Stomach (tissue), 19 donors: ENCODE measurements around the gene P4HA3. TPM values are rescaled to one million over a fixed set of nuclear protein-coding genes. Genes with fewer than 3 reads are reported as not detected.

Source experiments
- DNase-seq, 2 donors: peaks; one replicate each; pipeline versions ENCODE4 v3.0.0 to v3.0.0-alpha.2; 2013 to 2019
- H3K27ac ChIP-seq, 5 donors: fragments of 200-600 bp in 4 of 5; sonication (generic) in 4 of 5; one replicate each; pipeline ENCODE4 v1.5.1; 2013 to 2019; ENCODE audit warnings: mild to moderate bottlenecking in 1 of 5, moderate library complexity in 1 of 5
- H3K27me3 ChIP-seq, 3 donors: fragments of 200-600 bp; sonication (generic); one replicate each; pipeline ENCODE4 v1.5.1; 2017 to 2019; ENCODE audit warnings: mixed run types in 1 of 3
- H3K36me3 ChIP-seq, 4 donors: fragments of 200-600 bp; sonication (generic); 1 replicate in 3 of 4; 2 replicates in 1 of 4; pipeline ENCODE4 v1.5.1; 2016 to 2019
- H3K4me1 ChIP-seq, 4 donors: fragments of 200-600 bp; sonication (generic); one replicate each; pipeline ENCODE4 v1.5.1; 2016 to 2019
- H3K4me3 ChIP-seq, 4 donors: fragments of 200-600 bp; sonication (generic) in 3 of 4; one replicate each; pipeline ENCODE4 v1.5.1; 2016 to 2019; ENCODE audit warnings: mild to moderate bottlenecking in 1 of 4
- H3K9me3 ChIP-seq, 4 donors: fragments of 200-600 bp; sonication (generic); one replicate each; pipeline ENCODE4 v1.5.1; 2016 to 2019
- CTCF ChIP-seq, 7 experiments: fragments of 450-650 bp in 4 of 7; fragments of 200-600 bp in 3 of 7; sonication (generic) in 3 of 7; IDR thresholded peaks; one replicate each; pipeline ENCODE4 v1.5.1; 2016 to 2019; ENCODE audit warnings: antibody characterized with exemption in 7 of 7, control low read depth in 2 of 7, mild to moderate bottlenecking in 1 of 7
- EP300 ChIP-seq: sonication (generic); formaldehyde crosslinking; IDR thresholded peaks from one replicate; pipeline ENCODE4 v1.6.1; 2017; ENCODE audit warnings: antibody characterized with exemption
- POLR2A ChIP-seq, 4 donors: fragments of 450-650 bp; IDR thresholded peaks; one replicate each; pipeline ENCODE4 v1.6.1; 2016; ENCODE audit warnings: antibody characterized with exemption in 4 of 4, control low read depth in 2 of 4, mild to moderate bottlenecking in 1 of 4, moderate library complexity in 1 of 4
- POLR2AphosphoS5 ChIP-seq, 3 donors: sonication (generic); formaldehyde crosslinking; IDR thresholded peaks; one replicate each; pipeline ENCODE4 v1.6.1; 2016; ENCODE audit warnings: antibody characterized with exemption in 3 of 3
- WGBS, 5 donors: extraction: QIAGEN DNeasy Blood & Tissue Kit in 3 of 5; methylation state at CpG; one replicate each; pipeline versions ENCODE4 v1.1.5 to v1.1.7; 2013 to 2018; 5-methylcytosine and 5-hydroxymethylcytosine counted together
- intact Hi-C: fragments of 100-400 bp; cut with DNase I; formaldehyde crosslinking; loops from one replicate; pipeline ENCODE4 v1.15.1; 2023; ENCODE audit warnings: low total_unique reads
- long read RNA-seq, 10 donors: transcript quantifications; one replicate each; lab custom pipeline, GENCODE V29; 2026
- polyA plus RNA-seq, 3 donors: library from polyadenylated mRNA; stranded (reverse); fragments of 200-250 nt; gene quantifications; one replicate each; pipeline ENCODE4 v1.2.3, GENCODE V29; 2013
- total RNA-seq, 5 donors: library from RNA; depleted of rRNA; stranded (reverse); fragments of >200 nt; gene quantifications; one replicate each; pipeline versions ENCODE4 v1.1.0 to v1.2.3, GENCODE V29; 2014 to 2016
- donor health status: healthy with polysubstance abuse.
- donor health status: Bipolar disorder and iron deficiency.
- donor health status: healthy.

Gene P4HA3
- under 1 TPM in 2 of 5 donors, not detected in 3; 0.55 to 0.87 TPM for total RNA-seq
- polyA plus RNA-seq, result 1 to 10 TPM in 1 of 3 donors, under 1 TPM in 1, not detected in 1; 0.28 to 2.6 TPM
- long read RNA-seq, donor 1, result 0 reads
- long read RNA-seq, donor 2, result 0 reads
- long read RNA-seq, donor 3, result 0 reads
- long read RNA-seq, donor 4, result 0 reads
- long read RNA-seq, donor 5, result 0 reads
- long read RNA-seq, donor 6, partial matches to known transcripts, result 0 of 3 reads
- long read RNA-seq, donor 6, other reads (novel, unspliced or antisense), result 0 of 3 reads
- long read RNA-seq, donor 7, result 0 reads
- long read RNA-seq, donor 8, result 0 reads
- long read RNA-seq, donor 9, partial matches to known transcripts, result 6 of 6 reads
- long read RNA-seq, donor 9, other reads (novel, unspliced or antisense), result 0 of 6 reads
- long read RNA-seq, donor 10, result 0 reads

GRCh38 chr11:74311352-74311926, at the start of gene P4HA3:
P4HA3 (minus strand) TSS chr11:74311640; CDS start chr11:74311611, 29 bp downstream.
- WGBS, 5 donors, result 4 to 9% (median 6%) methylated on average over 33 to 62 of the region's 62 CpGs
- Histone ChIP-seq H3K4me3 (peak within 1 kb of the TSS; percentile 45 to 53 (median 50)), H3K27ac (peak within 1 kb of the TSS in 1 of 5 donors; percentile 37), H3K9me3 (peaks cover 0 to 14% (median 3%) of the 10 kb centered on the region in 4 donors), H3K4me1 (peaks cover 10 to 17% (median 11%) of the 10 kb centered on the region in 4 donors), H3K27me3 (peaks cover 0 to 16% (median 5%) of the 10 kb centered on the region in 3 donors), H3K36me3 (no peaks in the 10 kb centered on the region)
- peak; percentile 77 to 82 for DNase-seq
- TF ChIP-seq CTCF (IDR thresholded peaks at IDR 0.05), result no peak
- TF ChIP-seq POLR2A (IDR thresholded peaks at IDR 0.05), result no peak
- intact Hi-C loops, result no loop called here

- H3K36me3 ChIP-seq, result peaks cover 13 to 52% (median 37%) of the 10 kb centered on the region in 4 donors
- intact Hi-C loops, result no loop called here
- 81 to 98% (median 93%) methylated on average over 1 of the region's 1 CpG for WGBS, 5 donors
- no peak for DNase-seq
- no peak overlapping the region for H3K27ac ChIP-seq
- no peak overlapping the region for H3K4me3 ChIP-seq
- H3K9me3 ChIP-seq, result peaks cover 0 to 8% (median 0%) of the 10 kb centered on the region in 4 donors
- H3K4me1 ChIP-seq, result no peaks in the 10 kb centered on the region
- no peaks in the 10 kb centered on the region for H3K27me3 ChIP-seq
- TF ChIP-seq POLR2A (IDR thresholded peaks at IDR 0.05) (no peak), EP300 (no peak), CTCF (IDR thresholded peaks at IDR 0.05) (no peak), POLR2AphosphoS5 (IDR thresholded peaks at IDR 0.05) (no peak)
These were observed 46.0 kb upstream of the P4HA3 start for GRCh38 chr11:74357449-74357848.

GRCh38 chr11:74355626-74356025, 44.2 kb upstream of the P4HA3 start:
- Histone ChIP-seq H3K4me1 (no peaks in the 10 kb centered on the region), H3K27ac (no peak overlapping the region), H3K9me3 (peaks cover 0 to 4% (median 0%) of the 10 kb centered on the region in 4 donors), H3K36me3 (peaks cover 9 to 40% (median 30%) of the 10 kb centered on the region in 4 donors), H3K4me3 (no peak overlapping the region), H3K27me3 (no peaks in the 10 kb centered on the region)
- intact Hi-C loops, result no loop called here
- no peak for DNase-seq
- 87 to 96% (median 92%) methylated on average over 2 of the region's 2 CpGs for WGBS, 5 donors
- TF ChIP-seq EP300, result no peak
- TF ChIP-seq POLR2AphosphoS5 (IDR thresholded peaks at IDR 0.05), result no peak
- TF ChIP-seq POLR2A (IDR thresholded peaks at IDR 0.05), result no peak
- no peak for TF ChIP-seq CTCF (IDR thresholded peaks at IDR 0.05)

GRCh38 chr11:74354036-74354435, 42.6 kb upstream of the P4HA3 start:
- intact Hi-C loops, result no loop called here
- H3K27ac ChIP-seq, result no peak overlapping the region
- H3K9me3 ChIP-seq, result no peaks in the 10 kb centered on the region
- H3K4me3 ChIP-seq, result no peak overlapping the region
- DNase-seq, result no peak
- H3K36me3 ChIP-seq, result peaks cover 2 to 27% (median 21%) of the 10 kb centered on the region in 4 donors
- WGBS, 5 donors, result 53 to 69% (median 60%) methylated on average over 3 of the region's 3 CpGs
- H3K4me1 ChIP-seq, result no peaks in the 10 kb centered on the region
- no peaks in the 10 kb centered on the region for H3K27me3 ChIP-seq
- TF ChIP-seq EP300, result no peak
- TF ChIP-seq POLR2A (IDR thresholded peaks at IDR 0.05), result no peak
- no peak for TF ChIP-seq CTCF (IDR thresholded peaks at IDR 0.05)
- TF ChIP-seq POLR2AphosphoS5 (IDR thresholded peaks at IDR 0.05), result no peak
